Osteocyte (in vitro differentiated cells): Measurements from ENCODE around the gene ADAP1. TPM values are rescaled to one million over a fixed set of nuclear protein-coding genes. Genes with fewer than 3 reads are reported as not detected.

Source experiments
- DNase-seq: peaks from one replicate; pipeline ENCODE4 v3.0.0; 2021; ENCODE audit warnings: mixed read lengths; ENCODE audit not compliant: unreplicated experiment; ENCODE audit errors: extremely low spot score
- H3K27ac Mint-ChIP-seq: one replicate; pipeline ENCODE4 v1.8.0; 2021; ENCODE audit warnings: mild to moderate bottlenecking, mixed read lengths; ENCODE audit not compliant: unreplicated experiment
- H3K27me3 Mint-ChIP-seq: one replicate; pipeline ENCODE4 v1.8.0; 2021; ENCODE audit warnings: mixed read lengths; ENCODE audit not compliant: unreplicated experiment
- H3K36me3 Mint-ChIP-seq: one replicate; pipeline ENCODE4 v1.8.0; 2021; ENCODE audit warnings: mixed read lengths; ENCODE audit not compliant: unreplicated experiment
- H3K4me1 Mint-ChIP-seq: one replicate; pipeline ENCODE4 v1.8.0; 2021; ENCODE audit warnings: mixed read lengths; ENCODE audit not compliant: unreplicated experiment
- H3K4me3 Mint-ChIP-seq: one replicate; pipeline ENCODE4 v1.8.0; 2021; ENCODE audit warnings: mild to moderate bottlenecking, moderate library complexity, mixed read lengths; ENCODE audit not compliant: unreplicated experiment
- H3K9me3 Mint-ChIP-seq: one replicate; pipeline ENCODE4 v1.8.0; 2021; ENCODE audit warnings: mixed read lengths; ENCODE audit not compliant: unreplicated experiment
- total RNA-seq: library from RNA; stranded (reverse); gene quantifications from 2 replicates; pipeline ENCODE4 v1.2.1, GENCODE V29; 2021
- TF ChIP-seq, protein P1 (sequence below): fragments of 200-600 bp; sonication (generic); IDR thresholded peaks from 2 replicates; pipeline ENCODE4 v1.5.0; 2021; ENCODE audit warnings: antibody characterized with exemption, mild to moderate bottlenecking, moderate library complexity

ADAP1 gene
- total RNA-seq, 1 donor from 2014 or later = 5.8 TPM

GRCh38 chr7:890868-891267 lies 63.6 kb downstream of the ADAP1 start:
- no peak overlapping the region for H3K4me3 Mint-ChIP-seq
- H3K27ac Mint-ChIP-seq = no peak overlapping the region
- no peaks in the 10 kb centered on the region for H3K27me3 Mint-ChIP-seq
- no peaks in the 10 kb centered on the region for H3K9me3 Mint-ChIP-seq
- H3K4me1 Mint-ChIP-seq = no peaks in the 10 kb centered on the region
- peaks cover 34% of the 10 kb centered on the region for H3K36me3 Mint-ChIP-seq
- no peak for DNase-seq
- TF ChIP-seq, protein P1, sequence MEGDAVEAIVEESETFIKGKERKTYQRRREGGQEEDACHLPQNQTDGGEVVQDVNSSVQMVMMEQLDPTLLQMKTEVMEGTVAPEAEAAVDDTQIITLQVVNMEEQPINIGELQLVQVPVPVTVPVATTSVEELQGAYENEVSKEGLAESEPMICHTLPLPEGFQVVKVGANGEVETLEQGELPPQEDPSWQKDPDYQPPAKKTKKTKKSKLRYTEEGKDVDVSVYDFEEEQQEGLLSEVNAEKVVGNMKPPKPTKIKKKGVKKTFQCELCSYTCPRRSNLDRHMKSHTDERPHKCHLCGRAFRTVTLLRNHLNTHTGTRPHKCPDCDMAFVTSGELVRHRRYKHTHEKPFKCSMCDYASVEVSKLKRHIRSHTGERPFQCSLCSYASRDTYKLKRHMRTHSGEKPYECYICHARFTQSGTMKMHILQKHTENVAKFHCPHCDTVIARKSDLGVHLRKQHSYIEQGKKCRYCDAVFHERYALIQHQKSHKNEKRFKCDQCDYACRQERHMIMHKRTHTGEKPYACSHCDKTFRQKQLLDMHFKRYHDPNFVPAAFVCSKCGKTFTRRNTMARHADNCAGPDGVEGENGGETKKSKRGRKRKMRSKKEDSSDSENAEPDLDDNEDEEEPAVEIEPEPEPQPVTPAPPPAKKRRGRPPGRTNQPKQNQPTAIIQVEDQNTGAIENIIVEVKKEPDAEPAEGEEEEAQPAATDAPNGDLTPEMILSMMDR = no peak

DNA sequence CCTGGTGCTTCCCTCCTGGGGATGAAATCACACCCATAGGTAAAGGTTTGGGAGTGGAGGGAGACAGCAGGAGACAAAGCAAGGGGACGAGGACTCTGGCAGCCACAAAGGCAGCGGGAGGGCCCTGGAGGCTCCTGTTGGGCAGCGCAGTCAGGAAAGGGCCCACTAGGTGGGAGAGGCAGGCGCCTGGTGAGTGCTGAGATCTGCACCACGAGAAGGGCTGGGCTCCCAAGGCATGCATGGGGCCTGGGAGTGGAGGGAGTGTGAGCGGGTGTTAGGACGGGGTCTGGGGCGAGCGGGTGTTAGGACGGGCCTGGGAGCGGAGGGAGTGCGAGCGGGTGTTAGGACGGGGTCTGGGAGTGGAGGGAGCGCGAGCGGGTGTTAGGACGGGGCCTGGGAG lies 65.1 kb downstream of the ADAP1 start:
- no peak overlapping the region for H3K4me3 Mint-ChIP-seq
- no peaks in the 10 kb centered on the region for H3K9me3 Mint-ChIP-seq
- no peak for DNase-seq
- H3K36me3 Mint-ChIP-seq = peaks cover 26% of the 10 kb centered on the region
- no peaks in the 10 kb centered on the region for H3K27me3 Mint-ChIP-seq
- TF ChIP-seq, protein P1 = no peak
- no peak overlapping the region for H3K27ac Mint-ChIP-seq
- peaks cover 3% of the 10 kb centered on the region for H3K4me1 Mint-ChIP-seq

- no peak for DNase-seq
- no peak overlapping the region for H3K27ac Mint-ChIP-seq
- TF ChIP-seq, protein P1 = no peak
- H3K4me1 Mint-ChIP-seq = peaks cover 4% of the 10 kb centered on the region
- H3K4me3 Mint-ChIP-seq = no peak overlapping the region
- no peaks in the 10 kb centered on the region for H3K27me3 Mint-ChIP-seq
- peaks cover 24% of the 10 kb centered on the region for H3K36me3 Mint-ChIP-seq
- H3K9me3 Mint-ChIP-seq = no peaks in the 10 kb centered on the region
Measured at GRCh38 chr7:889025-889390, 65.5 kb downstream of the ADAP1 start.

DNA sequence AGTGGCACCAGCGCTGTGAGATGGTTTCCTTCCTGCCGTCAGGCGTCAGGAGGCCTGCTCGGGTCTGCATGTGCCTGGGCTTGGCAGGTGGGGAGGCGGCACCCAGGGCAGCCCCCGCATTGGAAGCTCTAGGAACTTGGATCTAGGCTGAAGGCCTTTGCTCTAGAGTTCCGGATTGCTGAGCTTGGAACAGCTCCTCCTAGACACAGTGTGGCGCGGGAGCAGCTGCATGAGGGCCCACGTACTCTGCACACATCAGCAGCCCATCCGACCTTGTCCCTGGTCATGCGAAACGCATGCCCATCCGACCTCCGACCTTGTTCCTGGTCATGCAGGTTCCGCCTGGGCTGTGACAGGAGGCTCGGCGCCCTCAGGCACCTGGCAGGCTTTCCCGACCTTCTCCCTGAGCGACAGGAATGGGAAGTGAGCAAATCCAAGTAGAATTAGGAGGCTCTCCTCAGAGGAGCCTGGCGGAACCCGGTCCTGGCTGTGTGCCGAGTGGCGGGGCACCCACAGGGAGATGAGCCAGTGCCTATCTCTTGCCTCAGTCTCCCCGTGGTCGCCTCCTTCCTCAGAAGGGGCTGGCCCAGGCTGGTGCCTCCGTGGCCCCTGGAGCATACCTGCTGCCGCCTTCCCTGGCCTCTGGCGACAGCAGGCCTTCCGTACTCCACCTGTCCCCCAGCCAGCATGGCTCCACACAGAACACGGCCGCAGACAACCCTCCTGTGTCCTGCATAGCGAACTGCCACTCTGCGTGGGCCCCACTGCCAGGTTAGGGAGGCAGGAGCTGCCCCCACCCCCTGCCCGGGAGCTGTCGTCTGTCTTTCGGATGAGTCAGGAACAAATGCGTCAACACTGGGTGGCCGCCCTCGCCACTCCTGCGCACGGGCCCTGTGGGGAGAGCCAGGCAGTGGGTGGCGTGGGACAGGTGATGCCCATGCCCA lies 66.1 kb downstream of the ADAP1 start:
- Mint-ChIP-seq H3K27me3 (no peaks in the 10 kb centered on the region), H3K4me3 (no peak overlapping the region)
- DNase-seq = no peak

GRCh38 chr7:887488-887820 lies 67.0 kb downstream of the ADAP1 start:
- TF ChIP-seq, protein P1 = no peak
- no peak for DNase-seq
- Mint-ChIP-seq H3K36me3 (peaks cover 15% of the 10 kb centered on the region), H3K4me1 (peaks cover 6% of the 10 kb centered on the region), H3K4me3 (no peak overlapping the region), H3K27me3 (no peaks in the 10 kb centered on the region), H3K9me3 (no peaks in the 10 kb centered on the region), H3K27ac (no peak overlapping the region)

More for the DNA sequence above, 66.1 kb downstream of the ADAP1 start:
- H3K36me3 Mint-ChIP-seq = peaks cover 20% of the 10 kb centered on the region
- TF ChIP-seq, protein P1 = no peak
- H3K4me1 Mint-ChIP-seq = peaks cover 4% of the 10 kb centered on the region
- H3K27ac Mint-ChIP-seq = no peak overlapping the region
- no peaks in the 10 kb centered on the region for H3K9me3 Mint-ChIP-seq
